GM19372 (cell line): ENCODE data around the gene HPCAL1.

Source experiments
- ATAC-seq: cut with Tn5 transposase; IDR thresholded peaks from one replicate; pipeline ENCODE4 v1.9.1; 2021; ENCODE audit warnings: mild to moderate bottlenecking, low read depth, moderate library complexity; ENCODE audit not compliant: unreplicated experiment

HPCAL1 gene

GRCh38 chr2:10471955-10472354 lies 169.3 kb downstream of the HPCAL1 start:
- no peak for ATAC-seq

- no peak for ATAC-seq
Measured at GRCh38 chr2:10473121-10473756, 170.5 kb downstream of the HPCAL1 start.

GRCh38 chr2:10475221-10475722 lies 172.6 kb downstream of the HPCAL1 start:
- ATAC-seq = no peak

- no peak for ATAC-seq
Measured at GRCh38 chr2:10475811-10476660, 173.3 kb downstream of the HPCAL1 start.

GRCh38 chr2:10476723-10477442 lies 174.2 kb downstream of the HPCAL1 start:
- no peak for ATAC-seq
